Neural progenitor cell (in vitro differentiated cells): Measurements from ENCODE around the gene GMDS. TPM values are rescaled to one million over a fixed set of nuclear protein-coding genes. Genes with fewer than 3 reads are reported as not detected.

Experiments
- DNase-seq: peaks from one replicate; pipeline ENCODE4 v3.0.0-alpha.2; 2016; ENCODE audit warnings: low spot score
- H2AFZ ChIP-seq: fragments of 200-600 bp; sonication (generic); replicated peaks from 2 replicates; pipeline ENCODE4 v1.6.1; 2016; ENCODE audit warnings: antibody characterized with exemption
- H3F3A ChIP-seq: fragments of 200-600 bp; sonication (generic); 2 replicates; pipeline ENCODE4 v1.6.1; 2016; ENCODE audit warnings: antibody characterized with exemption, low read depth
- H3K27ac ChIP-seq: fragments of 200-600 bp; sonication (generic); 2 replicates; pipeline ENCODE4 v1.5.1; 2016; ENCODE audit warnings: mild to moderate bottlenecking
- H3K27me3 ChIP-seq: fragments of 200-600 bp; sonication (generic); 2 replicates; pipeline ENCODE4 v1.6.1; 2016; ENCODE audit warnings: mild to moderate bottlenecking, moderate library complexity
- H3K36me3 ChIP-seq: fragments of 200-600 bp; sonication (generic); 2 replicates; pipeline ENCODE4 v1.5.1; 2016
- H3K4me1 ChIP-seq: fragments of 200-600 bp; sonication (generic); 2 replicates; pipeline ENCODE4 v1.6.1; 2016; ENCODE audit warnings: mixed run types
- H3K4me2 ChIP-seq: fragments of 200-600 bp; sonication (generic); 2 replicates; pipeline ENCODE4 v1.6.1; 2016
- H3K4me3 ChIP-seq: fragments of 200-600 bp; sonication (generic); 2 replicates; pipeline ENCODE4 v1.5.1; 2016
- H3K79me2 ChIP-seq: fragments of 200-600 bp; sonication (generic); 2 replicates; pipeline ENCODE4 v1.6.1; 2016; ENCODE audit warnings: low read depth
- H3K9ac ChIP-seq: fragments of 200-600 bp; sonication (generic); 2 replicates; pipeline ENCODE4 v1.6.1; 2016
- H3K9me3 ChIP-seq: fragments of 200-600 bp; sonication (generic); 2 replicates; pipeline ENCODE4 v1.5.1; 2016; ENCODE audit warnings: low read depth
- H4K20me1 ChIP-seq: fragments of 200-600 bp; sonication (generic); 2 replicates; pipeline ENCODE4 v1.6.1; 2016; ENCODE audit warnings: low read depth
- H3K27ac Mint-ChIP-seq: 3 replicates; pipeline ENCODE4 v1.8.0; 2021; ENCODE audit warnings: mixed read lengths
- H3K27me3 Mint-ChIP-seq: 2 replicates; pipeline ENCODE4 v1.8.0; 2022; ENCODE audit warnings: low read depth, mild to moderate bottlenecking, inconsistent platforms, moderate library complexity, mixed read lengths; ENCODE audit not compliant: insufficient read depth
- H3K36me3 Mint-ChIP-seq: 3 replicates; pipeline ENCODE4 v1.8.0; 2021; ENCODE audit warnings: mixed read lengths
- H3K4me1 Mint-ChIP-seq: 3 replicates; pipeline ENCODE4 v1.8.0; 2021; ENCODE audit warnings: mixed read lengths
- H3K4me3 Mint-ChIP-seq: 3 replicates; pipeline ENCODE4 v1.8.0; 2021; ENCODE audit warnings: mild to moderate bottlenecking, moderate library complexity, mixed read lengths
- H3K9me3 Mint-ChIP-seq: 3 replicates; pipeline ENCODE4 v1.8.0; 2020; ENCODE audit warnings: mixed read lengths
- CTCF ChIP-seq: fragments of 200-600 bp; sonication (generic); IDR thresholded peaks from 2 replicates; pipeline ENCODE4 v1.5.1; 2017; ENCODE audit warnings: antibody characterized with exemption, mild to moderate bottlenecking
- EZH2 ChIP-seq: fragments of 200-600 bp; sonication (generic); IDR thresholded peaks from 2 replicates; pipeline ENCODE4 v1.6.1; 2017; ENCODE audit warnings: antibody characterized with exemption, mild to moderate bottlenecking, moderate library complexity
- EZH2phosphoT487 ChIP-seq: fragments of 200-600 bp; sonication (generic); IDR thresholded peaks from 2 replicates; pipeline ENCODE4 v1.6.1; 2017; ENCODE audit warnings: antibody characterized with exemption
- total RNA-seq: library from RNA; depleted of rRNA; stranded (reverse); fragments of >200 nt; gene quantifications from 2 replicates; pipeline ENCODE4 v1.2.3, GENCODE V29; 2015; ENCODE audit warnings: low replicate concordance

Gene GMDS
- total RNA-seq, 1 donor from 2014 or later: 22.6 TPM

- Mint-ChIP-seq H3K9me3 (no peaks in the 10 kb centered on the region), H3K27me3 (peaks cover 71% of the 10 kb centered on the region), H3K4me1 (peaks cover 20% of the 10 kb centered on the region), H3K4me3 (peak overlapping the region; percentile 81), H3K36me3 (no peaks in the 10 kb centered on the region), H3K27ac (no peak overlapping the region)
- H3K4me3 ChIP-seq: peak overlapping the region; percentile 36
- no peaks in the 10 kb centered on the region for H3K36me3 ChIP-seq
- DNase-seq: no peak
- H3K27ac ChIP-seq: no peak overlapping the region
- H3K9me3 ChIP-seq: no peaks in the 10 kb centered on the region
- H3F3A ChIP-seq: peaks cover 27% of the 10 kb centered on the region
- H2AFZ ChIP-seq: no peak overlapping the region
- TF ChIP-seq CTCF: no peak
- TF ChIP-seq EZH2: peak; percentile 89
- TF ChIP-seq EZH2phosphoT487: peak; percentile 95
- no peaks in the 10 kb centered on the region for H3K79me2 ChIP-seq
- H3K9ac ChIP-seq: no peak overlapping the region
- H4K20me1 ChIP-seq: peaks cover 91% of the 10 kb centered on the region
- H3K4me1 ChIP-seq: peaks cover 27% of the 10 kb centered on the region
- peaks cover 100% of the 10 kb centered on the region for H3K27me3 ChIP-seq
- H3K4me2 ChIP-seq: peak overlapping the region; percentile 75
These were observed 621.7 kb downstream of the GMDS start for GRCh38 chr6:1623769-1624057.

- peaks cover 94% of the 10 kb centered on the region for H4K20me1 ChIP-seq
- H3K27me3 ChIP-seq: peaks cover 100% of the 10 kb centered on the region
- no peaks in the 10 kb centered on the region for H3K79me2 ChIP-seq
- no peaks in the 10 kb centered on the region for H3K9me3 Mint-ChIP-seq
- H3K4me1 ChIP-seq: peaks cover 24% of the 10 kb centered on the region
- peaks cover 26% of the 10 kb centered on the region for H3F3A ChIP-seq
- H3K36me3 ChIP-seq: no peaks in the 10 kb centered on the region
- H2AFZ ChIP-seq: no peak overlapping the region
- H3K4me3 ChIP-seq: no peak overlapping the region
- no peak overlapping the region for H3K4me2 ChIP-seq
- no peaks in the 10 kb centered on the region for H3K36me3 Mint-ChIP-seq
- H3K27ac ChIP-seq: no peak overlapping the region
- no peak overlapping the region for H3K9ac ChIP-seq
- H3K27ac Mint-ChIP-seq: no peak overlapping the region
- DNase-seq: no peak
- H3K9me3 ChIP-seq: no peaks in the 10 kb centered on the region
- peaks cover 20% of the 10 kb centered on the region for H3K4me1 Mint-ChIP-seq
- H3K4me3 Mint-ChIP-seq: peak overlapping the region; percentile 81
- H3K27me3 Mint-ChIP-seq: peaks cover 74% of the 10 kb centered on the region
- TF ChIP-seq EZH2phosphoT487: no peak
- no peak for TF ChIP-seq CTCF
- TF ChIP-seq EZH2: no peak
These were observed 622.3 kb downstream of the GMDS start for GRCh38 chr6:1622851-1623768.

GRCh38 chr6:1622220-1622850, 623.1 kb downstream of the GMDS start:
- Histone ChIP-seq H3K4me3 (no peak overlapping the region), H3K4me2 (no peak overlapping the region), H3K9ac (no peak overlapping the region), H3K36me3 (no peaks in the 10 kb centered on the region), H2AFZ (no peak overlapping the region), H3K27ac (no peak overlapping the region), H3K4me1 (peaks cover 21% of the 10 kb centered on the region), H3K79me2 (no peaks in the 10 kb centered on the region), H4K20me1 (peaks cover 94% of the 10 kb centered on the region), H3F3A (peaks cover 23% of the 10 kb centered on the region), H3K27me3 (peaks cover 100% of the 10 kb centered on the region), H3K9me3 (no peaks in the 10 kb centered on the region)
- Mint-ChIP-seq H3K4me1 (peaks cover 17% of the 10 kb centered on the region), H3K27me3 (peaks cover 74% of the 10 kb centered on the region), H3K36me3 (no peaks in the 10 kb centered on the region), H3K9me3 (no peaks in the 10 kb centered on the region), H3K27ac (no peak overlapping the region), H3K4me3 (no peak overlapping the region)
- DNase-seq: no peak
- TF ChIP-seq EZH2 (no peak), CTCF (no peak), EZH2phosphoT487 (no peak)
